DND-41 (cell line): ENCODE data around the gene KCNS3.

Source experiments
- EZH2 ChIP-seq: IDR thresholded peaks from 3 replicates; pipeline ENCODE4 v1.6.1; 2012; ENCODE audit warnings: borderline replicate concordance, low read depth, mild to moderate bottlenecking, moderate library complexity, low read length, inconsistent platforms; ENCODE audit not compliant: severe bottlenecking
- TF ChIP-seq, protein P1 (sequence below): IDR thresholded peaks from 2 replicates; pipeline ENCODE4 v1.5.1; 2012; ENCODE audit warnings: borderline replicate concordance, low read length, moderate library complexity, mild to moderate bottlenecking; ENCODE audit not compliant: poor library complexity, severe bottlenecking; ENCODE audit errors: extremely low read depth

DNA sequence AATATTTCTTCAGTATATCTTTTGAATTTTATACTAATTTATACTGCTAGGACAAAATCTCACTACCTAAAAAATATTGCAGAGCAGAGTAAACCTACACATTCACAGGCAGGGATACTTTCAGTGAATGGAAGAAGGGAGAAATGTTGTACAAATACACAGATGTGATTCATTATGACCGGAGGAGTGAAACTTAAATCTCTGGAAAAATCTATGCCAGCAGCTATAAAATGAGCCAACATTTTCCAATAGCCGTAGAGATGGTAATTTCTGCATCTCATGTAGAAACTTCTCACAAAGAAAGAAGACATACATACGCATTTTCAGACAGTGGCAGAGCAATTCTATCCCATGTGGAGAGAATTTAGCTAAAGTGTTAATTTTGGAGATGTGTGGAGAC lies 54.8 kb downstream of the KCNS3 start:
- TF ChIP-seq, protein P1, sequence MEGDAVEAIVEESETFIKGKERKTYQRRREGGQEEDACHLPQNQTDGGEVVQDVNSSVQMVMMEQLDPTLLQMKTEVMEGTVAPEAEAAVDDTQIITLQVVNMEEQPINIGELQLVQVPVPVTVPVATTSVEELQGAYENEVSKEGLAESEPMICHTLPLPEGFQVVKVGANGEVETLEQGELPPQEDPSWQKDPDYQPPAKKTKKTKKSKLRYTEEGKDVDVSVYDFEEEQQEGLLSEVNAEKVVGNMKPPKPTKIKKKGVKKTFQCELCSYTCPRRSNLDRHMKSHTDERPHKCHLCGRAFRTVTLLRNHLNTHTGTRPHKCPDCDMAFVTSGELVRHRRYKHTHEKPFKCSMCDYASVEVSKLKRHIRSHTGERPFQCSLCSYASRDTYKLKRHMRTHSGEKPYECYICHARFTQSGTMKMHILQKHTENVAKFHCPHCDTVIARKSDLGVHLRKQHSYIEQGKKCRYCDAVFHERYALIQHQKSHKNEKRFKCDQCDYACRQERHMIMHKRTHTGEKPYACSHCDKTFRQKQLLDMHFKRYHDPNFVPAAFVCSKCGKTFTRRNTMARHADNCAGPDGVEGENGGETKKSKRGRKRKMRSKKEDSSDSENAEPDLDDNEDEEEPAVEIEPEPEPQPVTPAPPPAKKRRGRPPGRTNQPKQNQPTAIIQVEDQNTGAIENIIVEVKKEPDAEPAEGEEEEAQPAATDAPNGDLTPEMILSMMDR, result no peak
- TF ChIP-seq EZH2, result no peak
